Neutrophil (primary cell): ENCODE measurements around the gene C14orf39.

Experiments
- H3K27ac ChIP-seq: fragments of 200-600 bp; sonication (generic); 2 replicates; pipeline ENCODE4 v1.5.1; 2016; ENCODE audit warnings: mild to moderate bottlenecking, moderate library complexity
- H3K27me3 ChIP-seq: fragments of 200-600 bp; sonication (generic); 2 replicates; pipeline ENCODE4 v1.6.0; 2016; ENCODE audit warnings: mild to moderate bottlenecking
- H3K36me3 ChIP-seq: fragments of 200-600 bp; sonication (generic); 2 replicates; pipeline ENCODE4 v1.5.1; 2017
- H3K4me1 ChIP-seq, 2 experiments: fragments of 200-600 bp in 1 of 2; sonication (generic) in 1 of 2; 1 replicate in 1 of 2; 2 replicates in 1 of 2; pipeline versions ENCODE4 v1.5.1 to v1.6.1; 2013 to 2016; ENCODE audit warnings: low read depth in 1 of 2, low read length in 1 of 2, mild to moderate bottlenecking in 1 of 2, moderate library complexity in 1 of 2; ENCODE audit not compliant: control insufficient read depth in 1 of 2, insufficient read depth in 1 of 2
- H3K4me3 ChIP-seq, 2 experiments: fragments of 200-600 bp in 1 of 2; sonication (generic) in 1 of 2; 1 replicate in 1 of 2; 2 replicates in 1 of 2; pipeline ENCODE4 v1.5.1; 2013 to 2016; ENCODE audit warnings: low read depth in 1 of 2, low read length in 1 of 2, mild to moderate bottlenecking in 1 of 2, moderate library complexity in 1 of 2
- H3K9me3 ChIP-seq: fragments of 200-600 bp; sonication (generic); 2 replicates; pipeline ENCODE4 v1.5.1; 2016
- TF ChIP-seq, protein P1 (sequence below): fragments of 200-600 bp; sonication (generic); IDR thresholded peaks from 2 replicates; pipeline ENCODE4 v1.5.1; 2016; ENCODE audit warnings: antibody characterized with exemption

The C14orf39 gene

DNA sequence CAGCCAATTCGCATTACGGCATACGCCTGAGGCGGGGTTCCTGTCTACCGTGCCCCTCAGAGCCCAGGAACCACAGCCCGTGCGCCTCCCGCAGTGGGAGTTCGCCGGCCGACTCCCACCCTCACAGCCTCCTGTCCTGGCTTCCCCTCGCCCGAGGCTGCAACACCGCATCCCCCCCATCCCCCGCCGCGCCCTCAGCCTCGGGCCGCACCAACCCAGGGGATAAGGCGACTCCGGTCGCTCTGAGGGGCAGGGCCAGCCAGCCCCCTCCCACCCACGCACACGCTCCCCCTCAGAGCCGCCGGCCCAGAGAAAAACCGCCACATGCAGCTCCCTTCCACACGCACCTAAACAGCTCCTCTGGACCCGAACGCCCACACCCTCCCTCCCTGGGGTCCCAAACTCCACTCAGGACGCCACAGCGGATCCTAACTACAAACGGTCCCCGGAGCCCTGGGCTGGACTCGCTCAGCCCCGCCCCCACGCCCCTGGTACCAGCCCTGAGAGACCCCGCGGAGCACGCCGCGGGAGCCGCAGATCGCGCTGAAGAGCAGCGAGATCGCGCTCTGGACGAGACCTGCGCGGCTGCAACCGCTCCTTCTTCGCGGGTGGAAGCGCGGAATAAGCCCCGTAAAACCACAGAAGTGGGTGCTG lies at the start of gene C14orf39:
TSS of gene C14orf39 (minus strand) at position 466 of the 654 bp plus-strand sequence. CDS start 985 bp downstream, outside the sequence.
- Histone ChIP-seq H3K4me3 (no peak within 1 kb of the TSS), H3K4me1 (no peaks in the 10 kb centered on the region), H3K27me3 (peaks cover 89% of the 10 kb centered on the region), H3K27ac (no peak within 1 kb of the TSS), H3K9me3 (no peaks in the 10 kb centered on the region), H3K36me3 (no peaks in the 10 kb centered on the region)
- TF ChIP-seq, protein P1, sequence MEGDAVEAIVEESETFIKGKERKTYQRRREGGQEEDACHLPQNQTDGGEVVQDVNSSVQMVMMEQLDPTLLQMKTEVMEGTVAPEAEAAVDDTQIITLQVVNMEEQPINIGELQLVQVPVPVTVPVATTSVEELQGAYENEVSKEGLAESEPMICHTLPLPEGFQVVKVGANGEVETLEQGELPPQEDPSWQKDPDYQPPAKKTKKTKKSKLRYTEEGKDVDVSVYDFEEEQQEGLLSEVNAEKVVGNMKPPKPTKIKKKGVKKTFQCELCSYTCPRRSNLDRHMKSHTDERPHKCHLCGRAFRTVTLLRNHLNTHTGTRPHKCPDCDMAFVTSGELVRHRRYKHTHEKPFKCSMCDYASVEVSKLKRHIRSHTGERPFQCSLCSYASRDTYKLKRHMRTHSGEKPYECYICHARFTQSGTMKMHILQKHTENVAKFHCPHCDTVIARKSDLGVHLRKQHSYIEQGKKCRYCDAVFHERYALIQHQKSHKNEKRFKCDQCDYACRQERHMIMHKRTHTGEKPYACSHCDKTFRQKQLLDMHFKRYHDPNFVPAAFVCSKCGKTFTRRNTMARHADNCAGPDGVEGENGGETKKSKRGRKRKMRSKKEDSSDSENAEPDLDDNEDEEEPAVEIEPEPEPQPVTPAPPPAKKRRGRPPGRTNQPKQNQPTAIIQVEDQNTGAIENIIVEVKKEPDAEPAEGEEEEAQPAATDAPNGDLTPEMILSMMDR = no peak

- TF ChIP-seq, protein P1 = no peak
- Histone ChIP-seq H3K9me3 (no peaks in the 10 kb centered on the region), H3K27ac (no peak overlapping the region), H3K4me3 (no peak overlapping the region), H3K27me3 (peaks cover 33% of the 10 kb centered on the region), H3K4me1 (no peaks in the 10 kb centered on the region), H3K36me3 (no peaks in the 10 kb centered on the region)
These were observed 46.6 kb upstream of the C14orf39 start for GRCh38 chr14:60532442-60532841.

DNA sequence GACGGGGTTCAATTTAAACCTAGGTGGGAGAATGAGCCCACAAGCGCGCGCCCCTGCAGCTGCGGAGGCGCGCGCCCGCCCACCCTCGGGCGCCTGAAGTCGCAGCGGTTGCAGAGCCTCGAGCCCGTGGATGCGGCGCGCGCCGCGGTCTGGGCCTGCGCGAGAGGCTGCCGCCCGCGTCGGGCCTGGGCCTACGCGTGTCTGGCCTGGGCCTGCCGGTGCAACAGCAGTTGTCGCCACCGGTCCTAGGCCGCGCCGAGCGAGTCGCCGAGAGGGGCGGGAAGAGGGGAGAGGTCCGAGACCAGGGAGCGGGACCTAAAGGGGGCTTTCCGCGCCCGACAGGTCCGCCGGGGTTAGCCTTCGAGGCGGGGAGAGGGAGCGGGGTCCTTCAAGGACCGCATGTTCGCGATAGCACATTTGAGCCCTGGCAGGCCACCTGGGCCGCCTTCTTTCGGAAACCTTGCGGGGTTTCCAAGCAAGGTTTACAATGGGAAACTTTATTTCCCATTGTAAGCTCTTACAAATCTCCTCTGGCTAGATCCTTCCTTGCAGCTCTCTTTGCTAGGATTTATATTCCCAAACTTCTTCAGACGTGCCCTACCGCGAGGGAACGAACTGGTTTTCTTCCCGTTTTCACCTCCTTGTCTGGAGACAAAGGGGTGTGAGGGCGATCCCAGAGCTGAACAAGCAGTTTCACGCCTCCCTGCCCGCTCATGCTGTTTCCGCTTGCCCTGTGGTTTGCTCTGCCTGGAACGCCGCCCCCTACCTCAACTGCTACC lies 29.8 kb upstream of the C14orf39 start:
- no peak overlapping the region for H3K27ac ChIP-seq
- H3K4me1 ChIP-seq = peaks cover 0 to 3% of the 10 kb centered on the region in 2 experiments
- H3K9me3 ChIP-seq = no peaks in the 10 kb centered on the region
- no peaks in the 10 kb centered on the region for H3K36me3 ChIP-seq
- H3K4me3 ChIP-seq = no peak overlapping the region
- TF ChIP-seq, protein P1 = no peak
- H3K27me3 ChIP-seq = peaks cover 100% of the 10 kb centered on the region

GRCh38 chr14:60514741-60515491 lies 29.1 kb upstream of the C14orf39 start:
- Histone ChIP-seq H3K27me3 (peaks cover 100% of the 10 kb centered on the region), H3K4me1 (peaks cover 0 to 4% of the 10 kb centered on the region in 2 experiments), H3K9me3 (no peaks in the 10 kb centered on the region), H3K36me3 (no peaks in the 10 kb centered on the region), H3K4me3 (no peak overlapping the region), H3K27ac (no peak overlapping the region)
- TF ChIP-seq, protein P1 = no peak

DNA sequence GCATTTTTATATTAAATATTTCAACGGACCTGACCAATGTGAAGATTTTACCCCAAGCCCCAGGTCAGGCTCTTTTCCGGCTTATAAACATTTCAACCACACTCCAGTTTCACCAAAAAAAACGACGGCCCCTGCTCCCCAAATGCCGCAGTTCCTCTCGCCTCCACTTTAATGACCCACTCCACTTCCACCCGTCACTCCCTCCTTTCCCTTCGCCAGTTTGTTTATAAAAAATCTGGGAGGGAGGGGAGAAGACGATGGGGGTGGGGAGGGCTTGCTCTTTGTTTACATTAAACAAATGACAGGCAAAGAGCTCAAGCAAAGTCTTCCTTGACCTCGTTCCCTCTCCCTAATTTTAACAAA lies 28.5 kb upstream of the C14orf39 start:
- TF ChIP-seq, protein P1 = no peak
- Histone ChIP-seq H3K27me3 (peaks cover 100% of the 10 kb centered on the region), H3K36me3 (no peaks in the 10 kb centered on the region), H3K27ac (no peak overlapping the region), H3K4me1 (peaks cover 0 to 4% of the 10 kb centered on the region in 2 experiments), H3K4me3 (no peak overlapping the region), H3K9me3 (no peaks in the 10 kb centered on the region)
